Psoas muscle (tissue), 8 donors: ENCODE measurements around the gene ACVR1B. TPM values are rescaled to one million over a fixed set of nuclear protein-coding genes. Genes with fewer than 3 reads are reported as not detected.

Source experiments
- ATAC-seq, 4 donors: fragments of 200-7000 bp; cut with Tn5 transposase; one replicate each; pipeline ENCODE4 v1.9.1; 2020; ENCODE audit warnings: moderate library complexity in 3 of 4, mild to moderate bottlenecking in 2 of 4
- DNase-seq, 2 donors: peaks; one replicate each; pipeline ENCODE4 v3.0.0-alpha.2; 2020
- H3K27ac ChIP-seq: fragments of 200-600 bp; one replicate; pipeline ENCODE4 v1.8.0; 2022
- H3K27me3 ChIP-seq, 3 donors: fragments of 200-600 bp in 1 of 3; one replicate each; pipeline versions ENCODE4 v1.6.1 to v1.8.0; 2013 to 2022; ENCODE audit warnings: low read length in 2 of 3, mild to moderate bottlenecking in 2 of 3, moderate library complexity in 1 of 3; ENCODE audit not compliant: insufficient read depth in 3 of 3
- H3K36me3 ChIP-seq, 2 donors: fragments of 200-600 bp in 1 of 2; one replicate each; pipeline versions ENCODE4 v1.6.1 to v1.8.0; 2013 to 2022; ENCODE audit warnings: low read depth in 1 of 2, mild to moderate bottlenecking in 1 of 2, moderate library complexity in 1 of 2; ENCODE audit not compliant: insufficient read depth in 1 of 2
- H3K4me1 ChIP-seq: fragments of 200-600 bp; one replicate; pipeline ENCODE4 v1.8.0; 2022
- H3K4me3 ChIP-seq: fragments of 200-600 bp; one replicate; pipeline ENCODE4 v1.8.0; 2022; ENCODE audit warnings: mild to moderate bottlenecking
- H3K9me3 ChIP-seq: fragments of 200-600 bp; one replicate; pipeline ENCODE4 v1.8.0; 2022
- WGBS, 3 donors: extraction: QIAGEN DNeasy Blood & Tissue Kit; methylation state at CpG; one replicate each; pipeline versions ENCODE4 v1.1.6 to v1.1.7; 2013; 5-methylcytosine and 5-hydroxymethylcytosine counted together
- intact Hi-C, 2 donors: fragments of 100-400 bp; cut with DNase I; formaldehyde crosslinking; loops; one replicate each; pipeline versions ENCODE4 v1.11.0 to v1.14.2; 2022
- polyA plus RNA-seq, 3 donors: library from polyadenylated mRNA; stranded (reverse); fragments of 200-250 nt; gene quantifications; one replicate each; pipeline ENCODE4 v1.2.3, GENCODE V29; 2013
- total RNA-seq, 4 donors: library from RNA; stranded (reverse); fragmentation: NEBNext Ultra II Directional in 2 of 4; extraction: Animal tissue kit (Norgen Biotek cat#: 25700) in 2 of 4; gene quantifications; one replicate each; pipeline versions ENCODE4 v1.2.1 to v1.2.4, GENCODE V29; 2021 to 2023
- TF ChIP-seq, protein P1 (sequence below): fragments of 200-600 bp; IDR thresholded peaks from one replicate; pipeline ENCODE4 v1.8.0; 2022; ENCODE audit warnings: antibody characterized with exemption
- donor health status: healthy with polysubstance abuse.
- donor health status: DM: no; HTN: no; CAD: no; lungs with moderate emphysema.
- donor health status: Bipolar disorder and iron deficiency.
- donor health status: healthy.
- donor health status: DM: yes; HTN: yes; CAD: no.
- donor health status: DM: no; HTN: no; CAD: no.
- donor health status: DM: no; HTN: no; CAD: no.
- donor health status: DM: yes; HTN: yes; CAD: no.

ACVR1B gene
- total and polyA plus RNA-seq, 7 donors = 5.8 to 16.6 (median 12.7) TPM

DNA sequence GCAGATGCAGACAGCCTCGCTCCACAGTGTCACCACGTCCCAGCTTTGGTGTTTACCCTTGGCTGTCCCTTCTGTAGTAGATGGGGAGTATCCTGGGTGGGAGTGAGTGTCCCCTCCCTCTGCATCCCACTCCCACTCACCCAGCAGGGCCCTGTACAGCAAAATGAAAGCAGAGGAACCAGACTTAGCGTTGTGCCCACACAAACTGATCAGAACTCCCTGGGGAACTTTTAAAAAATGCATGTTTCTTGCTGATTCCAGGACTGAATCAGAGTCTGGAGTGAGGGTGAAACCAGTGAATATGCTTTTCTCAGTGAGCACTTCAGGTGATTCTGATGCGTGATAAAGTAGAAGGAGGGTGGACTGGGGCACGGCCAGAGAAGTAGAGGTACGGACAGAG is 41.3 kb upstream of the ACVR1B start:
- peaks cover 0 to 2% of the 10 kb centered on the region in 2 donors for H3K36me3 ChIP-seq
- no peaks in the 10 kb centered on the region for H3K9me3 ChIP-seq
- H3K4me1 ChIP-seq = peaks cover 5% of the 10 kb centered on the region
- WGBS, 3 donors = 61 to 70% (median 65%) methylated on average over 6 of the region's 6 CpGs
- TF ChIP-seq, protein P1, sequence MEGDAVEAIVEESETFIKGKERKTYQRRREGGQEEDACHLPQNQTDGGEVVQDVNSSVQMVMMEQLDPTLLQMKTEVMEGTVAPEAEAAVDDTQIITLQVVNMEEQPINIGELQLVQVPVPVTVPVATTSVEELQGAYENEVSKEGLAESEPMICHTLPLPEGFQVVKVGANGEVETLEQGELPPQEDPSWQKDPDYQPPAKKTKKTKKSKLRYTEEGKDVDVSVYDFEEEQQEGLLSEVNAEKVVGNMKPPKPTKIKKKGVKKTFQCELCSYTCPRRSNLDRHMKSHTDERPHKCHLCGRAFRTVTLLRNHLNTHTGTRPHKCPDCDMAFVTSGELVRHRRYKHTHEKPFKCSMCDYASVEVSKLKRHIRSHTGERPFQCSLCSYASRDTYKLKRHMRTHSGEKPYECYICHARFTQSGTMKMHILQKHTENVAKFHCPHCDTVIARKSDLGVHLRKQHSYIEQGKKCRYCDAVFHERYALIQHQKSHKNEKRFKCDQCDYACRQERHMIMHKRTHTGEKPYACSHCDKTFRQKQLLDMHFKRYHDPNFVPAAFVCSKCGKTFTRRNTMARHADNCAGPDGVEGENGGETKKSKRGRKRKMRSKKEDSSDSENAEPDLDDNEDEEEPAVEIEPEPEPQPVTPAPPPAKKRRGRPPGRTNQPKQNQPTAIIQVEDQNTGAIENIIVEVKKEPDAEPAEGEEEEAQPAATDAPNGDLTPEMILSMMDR = no peak
- intact Hi-C loops = no loop called here
- no peak for ATAC-seq
- peak overlapping the region; percentile 49 for H3K27ac ChIP-seq
- peaks cover 0 to 24% (median 9%) of the 10 kb centered on the region in 3 donors for H3K27me3 ChIP-seq
- peak overlapping the region; percentile 70 for H3K4me3 ChIP-seq
- DNase-seq = no peak

DNA sequence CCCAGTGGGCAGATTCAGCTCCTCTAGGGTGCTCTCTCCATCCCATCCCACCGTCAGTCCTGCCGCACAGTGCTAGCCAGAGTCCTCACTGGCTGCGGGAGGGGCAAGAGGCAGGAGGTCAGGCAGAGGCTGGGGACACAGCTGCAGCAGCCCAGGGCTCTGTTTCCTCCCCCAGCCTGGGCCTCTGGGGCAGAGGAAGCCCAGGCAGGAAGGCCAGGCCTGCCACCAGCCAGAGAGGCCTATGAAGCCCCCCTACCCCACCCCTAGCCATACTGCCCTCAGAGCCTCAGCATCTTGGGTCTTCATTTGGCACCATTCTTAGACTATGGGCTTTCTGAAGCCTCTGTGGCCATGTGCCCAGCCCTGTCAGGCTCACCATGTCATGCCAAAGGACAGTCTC is 40.8 kb upstream of the ACVR1B start:
- Histone ChIP-seq H3K36me3 (peaks cover 0 to 7% of the 10 kb centered on the region in 2 donors), H3K9me3 (no peaks in the 10 kb centered on the region), H3K4me1 (peaks cover 5% of the 10 kb centered on the region), H3K4me3 (peak overlapping the region; percentile 70), H3K27me3 (peaks cover 0 to 24% (median 9%) of the 10 kb centered on the region in 3 donors), H3K27ac (peak overlapping the region; percentile 49)
- peak in 1 of 2 donors; percentile 63 for DNase-seq
- ATAC-seq = peak in 1 of 4 donors; percentile 11
- intact Hi-C loops = no loop called here
- whole genome bisulfite sequencing, 3 donors = 41 to 63% (median 47%) methylated on average over 3 of the region's 3 CpGs
- TF ChIP-seq, protein P1 = no peak

DNA sequence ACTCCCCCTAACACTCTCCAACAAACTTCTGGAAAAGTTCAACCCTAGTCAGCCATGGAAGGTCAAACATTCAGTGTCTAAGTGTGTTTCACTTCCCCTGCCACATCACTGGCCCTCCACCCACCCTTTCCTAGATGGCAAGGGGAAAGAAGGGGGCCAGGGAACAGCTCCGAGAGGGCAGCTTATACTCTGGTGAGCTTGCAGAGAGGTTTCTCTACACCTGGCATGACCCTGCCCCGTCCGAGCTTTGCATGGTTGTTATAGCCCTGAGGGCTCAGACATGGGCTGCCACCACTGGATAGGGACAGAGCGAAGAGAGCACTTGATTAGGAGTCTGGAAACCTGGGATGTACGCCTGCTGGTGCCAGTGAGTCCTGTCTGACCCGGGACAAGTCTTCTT is 40.2 kb upstream of the ACVR1B start:
- peaks cover 0 to 11% of the 10 kb centered on the region in 2 donors for H3K36me3 ChIP-seq
- H3K4me1 ChIP-seq = peaks cover 5% of the 10 kb centered on the region
- TF ChIP-seq, protein P1 = no peak
- H3K9me3 ChIP-seq = no peaks in the 10 kb centered on the region
- peak overlapping the region; percentile 49 for H3K27ac ChIP-seq
- ATAC-seq = no peak
- peak overlapping the region; percentile 70 for H3K4me3 ChIP-seq
- no peak for DNase-seq
- H3K27me3 ChIP-seq = peaks cover 0 to 21% (median 9%) of the 10 kb centered on the region in 3 donors
- intact Hi-C loops = no loop called here
- WGBS, 3 donors = 66 to 88% (median 79%) methylated on average over 6 of the region's 6 CpGs

DNA sequence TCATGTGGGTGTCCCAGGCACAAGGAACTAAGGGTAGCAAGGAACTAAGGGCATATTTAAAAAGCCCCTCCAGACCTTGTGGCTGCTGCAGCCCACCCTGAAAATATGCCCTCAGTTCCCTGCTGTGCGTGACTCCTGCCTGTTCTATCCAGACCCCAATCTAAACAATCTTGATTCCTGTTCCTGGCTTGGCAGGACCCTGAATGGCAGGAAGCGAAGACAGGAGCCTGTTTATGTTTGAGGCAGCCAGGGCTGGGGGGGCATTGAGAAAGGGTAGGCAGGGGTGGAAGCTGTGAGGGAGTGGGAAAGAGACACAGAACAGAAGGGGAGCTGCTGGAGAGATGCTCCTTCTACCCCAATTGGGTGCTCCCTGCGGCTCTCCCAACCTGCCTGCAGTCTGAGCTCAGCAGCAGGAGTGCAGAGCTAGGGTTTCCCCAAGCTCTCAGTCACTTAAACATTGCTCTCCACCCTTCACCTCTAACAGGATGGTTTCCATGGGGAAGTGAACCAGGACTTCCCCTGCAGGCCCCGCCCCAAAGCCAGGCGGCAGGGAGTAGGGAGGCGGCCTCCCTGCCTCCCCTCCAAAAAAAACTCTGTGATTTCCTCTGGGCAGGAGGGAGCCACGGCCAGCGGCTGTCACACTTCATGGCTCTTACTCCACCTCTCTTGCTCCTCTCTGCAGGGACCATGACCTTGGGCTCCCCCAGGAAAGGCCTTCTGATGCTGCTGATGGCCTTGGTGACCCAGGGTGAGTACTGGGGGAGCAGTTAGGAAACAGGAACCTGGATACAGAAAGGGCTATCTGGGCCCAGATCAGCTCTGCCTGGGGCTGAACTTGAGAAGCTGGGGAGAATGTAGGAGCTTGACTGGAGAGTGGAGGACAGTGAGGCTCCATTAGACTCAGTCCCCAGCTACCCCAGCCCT is 39.4 kb upstream of the ACVR1B start:
- peak; percentile 57 to 67 for DNase-seq
- H3K36me3 ChIP-seq = peaks cover 0 to 11% of the 10 kb centered on the region in 2 donors

More for the DNA sequence above, 39.4 kb upstream of the ACVR1B start:
- no peaks in the 10 kb centered on the region for H3K9me3 ChIP-seq
- peaks cover 0 to 14% (median 7%) of the 10 kb centered on the region in 3 donors for H3K27me3 ChIP-seq
- TF ChIP-seq, protein P1 = no peak
- ATAC-seq = peak in 3 of 4 donors; percentile 22 to 54 (median 38)
- intact Hi-C loops = no loop called here
- WGBS, 3 donors = 58 to 74% (median 64%) methylated on average over 8 of the region's 8 CpGs
- H3K4me1 ChIP-seq = peaks cover 5% of the 10 kb centered on the region
- H3K4me3 ChIP-seq = peak overlapping the region; percentile 70
- H3K27ac ChIP-seq = peak overlapping the region; percentile 49
